22Rv1 (cell line): Measurements from ENCODE around the gene CAMSAP1.

Experiments used
- CTCF ChIP-seq: fragments of 450-650 bp; IDR thresholded peaks from 2 replicates; pipeline ENCODE4 v1.5.1; 2017; ENCODE audit warnings: mild to moderate bottlenecking
- ZFX ChIP-seq: fragments of 450-650 bp; IDR thresholded peaks from 2 replicates; pipeline ENCODE4 v1.6.1; 2017; ENCODE audit warnings: antibody characterized with exemption, borderline replicate concordance

DNA sequence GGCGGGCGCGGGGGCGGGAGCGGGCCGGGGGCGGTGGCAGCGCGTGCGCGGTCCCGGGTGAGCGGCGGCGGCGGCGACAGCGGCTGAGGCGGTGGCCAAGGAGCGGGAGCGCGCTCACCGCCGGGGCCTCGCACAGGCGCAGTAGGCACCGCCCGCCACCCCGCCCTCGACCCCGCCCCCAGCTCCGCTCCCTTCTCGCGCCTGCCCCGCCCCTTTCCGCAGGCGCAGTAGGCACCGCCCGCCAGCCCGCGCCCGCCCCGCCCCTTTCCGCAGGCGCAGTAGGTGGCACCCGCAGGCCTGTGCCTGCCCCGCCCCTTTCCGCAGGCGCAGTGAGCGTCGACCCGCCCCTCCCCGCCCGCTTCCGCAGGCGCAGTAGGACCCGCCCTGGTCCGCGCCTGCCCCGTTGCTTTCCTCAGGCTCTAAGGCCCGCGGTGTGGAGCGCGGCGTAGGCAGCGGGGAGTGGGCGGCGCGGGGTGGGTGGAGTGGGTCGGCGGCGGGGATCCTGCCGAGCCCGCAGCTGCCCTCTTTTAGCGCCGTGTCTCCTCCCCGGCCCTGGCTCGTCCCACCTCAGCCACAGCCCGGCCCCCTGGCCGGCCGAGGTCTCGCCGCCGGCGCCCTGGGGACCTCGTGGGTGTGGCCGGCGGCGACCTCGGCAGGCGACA, at the start of gene CAMSAP1:
- no peak for TF ChIP-seq CTCF
- TF ChIP-seq ZFX, result no peak
